ENCODE data around the gene TMEM179.
"Not testable (repeated sequence)": the region's sequence is repeated elsewhere in the genome, so short reads cannot be mapped to it uniquely, and the experiment has no call there.

Gene TMEM179

GRCh38 chr14:104586832-104587620 is 17.5 kb downstream of the TMEM179 start:
- DNase-seq (ENCODE audit: low read depth in 2 of 2) = no peak

- DNase-seq (ENCODE audit: low read depth in 2 of 2) = no peak
Observed at GRCh38 chr14:104585966-104586697, 18.4 kb downstream of the TMEM179 start.

DNA sequence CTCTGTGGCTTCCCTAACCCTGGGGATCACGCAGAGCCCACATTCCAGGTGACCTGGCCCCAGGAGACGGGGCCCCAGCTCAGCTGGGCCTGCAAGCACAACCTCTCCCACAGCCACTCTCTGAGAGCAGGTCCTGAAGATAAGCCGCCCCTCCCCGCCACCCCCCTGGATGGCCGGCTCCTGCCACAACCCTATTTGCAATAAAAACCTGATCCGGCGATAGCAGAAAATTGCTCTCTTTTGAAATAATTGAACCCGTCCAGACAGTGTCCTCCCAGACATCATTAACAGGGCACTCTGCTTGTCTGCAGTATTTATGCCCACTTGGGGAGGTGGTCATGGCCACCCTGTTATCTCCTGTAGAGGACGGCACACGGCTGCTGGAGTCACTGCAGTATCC is 20.0 kb downstream of the TMEM179 start:
- no peak for DNase-seq (ENCODE audit: low read depth in 2 of 2)

- no peak for DNase-seq (ENCODE audit: low read depth in 2 of 2)
Observed at GRCh38 chr14:104583424-104584306, 20.9 kb downstream of the TMEM179 start.

DNA sequence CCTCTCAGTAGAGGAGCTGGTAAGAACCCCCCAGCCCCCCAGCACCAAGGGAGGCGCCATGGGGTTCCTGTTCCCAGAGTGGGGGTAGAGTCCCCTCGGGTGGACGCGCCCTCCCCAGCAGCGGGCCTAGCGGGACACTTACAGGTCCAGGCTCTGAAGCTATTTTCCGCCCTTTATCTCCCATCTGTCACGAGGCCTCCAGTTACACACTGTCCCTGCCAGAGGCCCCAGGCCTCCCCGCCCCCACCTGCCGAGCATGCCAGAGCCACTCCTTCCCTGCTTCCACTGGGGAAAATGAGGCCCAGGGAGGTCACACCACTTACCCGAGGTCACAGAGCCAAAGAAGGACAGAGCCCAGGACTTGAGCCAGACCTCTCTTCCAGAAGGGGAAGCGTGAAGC is 21.9 kb downstream of the TMEM179 start:
- no peak for DNase-seq (ENCODE audit: low read depth in 2 of 2)

GRCh38 chr14:104582005-104582404 is 22.6 kb downstream of the TMEM179 start:
- DNase-seq (ENCODE audit: low read depth in 2 of 2) = no peak

- DNase-seq (ENCODE audit: low read depth in 2 of 2) = no peak
Observed at GRCh38 chr14:104581521-104581920, 23.1 kb downstream of the TMEM179 start.

GRCh38 chr14:104580961-104581360 is 23.6 kb downstream of the TMEM179 start:
- DNase-seq (ENCODE audit: low read depth in 2 of 2) = no peak

DNA sequence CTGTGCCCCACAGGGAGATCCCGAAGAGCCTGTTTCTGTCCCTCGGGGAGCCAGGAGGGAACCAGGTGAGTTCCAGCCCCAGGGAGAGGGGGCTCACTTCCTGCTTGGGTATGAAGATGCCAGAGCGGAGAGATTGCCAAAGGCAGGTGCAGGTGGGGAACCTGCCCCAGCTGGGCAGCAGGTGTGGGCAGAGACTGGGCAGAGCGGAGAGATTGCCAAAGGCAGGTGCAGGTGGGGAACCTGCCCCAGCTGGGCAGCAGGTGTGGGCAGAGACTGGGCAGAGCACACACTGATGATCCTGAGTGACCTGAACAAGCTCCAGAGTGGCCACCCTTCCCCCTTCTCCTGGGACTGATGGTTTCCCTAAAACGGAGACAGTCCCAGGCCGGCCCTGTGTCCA is 24.6 kb downstream of the TMEM179 start:
- DNase-seq (ENCODE audit: low read depth in 2 of 2) = not testable (repeated sequence)

DNA sequence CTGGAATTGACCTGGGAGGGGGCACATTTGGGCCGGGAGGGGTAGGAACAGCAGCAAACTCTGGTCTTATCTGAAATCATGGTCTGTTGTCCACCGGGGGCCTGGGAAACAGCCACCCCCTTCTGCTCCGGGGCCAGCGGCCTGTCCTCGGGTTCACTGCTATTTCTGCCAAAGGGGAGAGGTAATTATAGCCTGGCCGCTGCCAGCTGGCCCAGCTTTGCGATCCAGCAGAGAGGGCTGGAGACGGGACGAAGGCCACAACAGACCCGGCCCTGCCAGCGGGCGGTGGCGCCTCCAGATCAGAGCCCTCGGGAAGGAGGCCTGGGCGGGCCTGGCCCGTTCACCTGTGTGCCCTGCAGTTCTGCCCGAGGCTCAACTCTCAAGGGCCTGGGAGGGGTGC is 25.1 kb downstream of the TMEM179 start, which contains the start of gene C14orf180:
Gene C14orf180, plus strand, starts transcription at position 258 of the 400 bp plus-strand sequence. CDS start 6,667 bp downstream, outside the sequence.
- DNase-seq (ENCODE audit: low read depth in 2 of 2) = no peak

- DNase-seq (ENCODE audit: low read depth in 2 of 2) = no peak
Observed at GRCh38 chr14:104578321-104578720, 26.3 kb downstream of the TMEM179 start.

DNA sequence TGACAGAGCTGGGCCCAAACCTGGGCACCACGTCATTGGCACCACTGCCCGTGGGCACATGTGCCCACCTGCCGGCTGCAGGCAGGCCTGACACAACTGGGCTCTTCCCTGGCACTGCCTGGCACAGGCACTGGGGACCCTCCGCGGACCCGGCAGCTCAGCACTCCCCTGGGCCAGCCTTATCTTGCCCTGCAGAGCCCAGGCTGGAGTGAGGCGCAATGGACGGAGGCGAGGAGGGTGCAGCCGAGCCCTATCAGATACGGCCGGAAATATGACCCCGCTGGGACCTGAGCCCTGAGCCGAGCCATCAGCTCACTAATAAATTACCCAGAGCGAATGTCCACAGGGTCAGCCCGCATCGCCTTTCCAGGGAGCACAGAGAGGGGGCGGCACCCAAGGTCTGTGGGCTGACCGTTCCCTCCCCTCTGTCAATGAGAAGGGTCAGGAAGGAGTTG is 26.7 kb downstream of the TMEM179 start:
- DNase-seq (ENCODE audit: low read depth in 2 of 2) = no peak

DNA sequence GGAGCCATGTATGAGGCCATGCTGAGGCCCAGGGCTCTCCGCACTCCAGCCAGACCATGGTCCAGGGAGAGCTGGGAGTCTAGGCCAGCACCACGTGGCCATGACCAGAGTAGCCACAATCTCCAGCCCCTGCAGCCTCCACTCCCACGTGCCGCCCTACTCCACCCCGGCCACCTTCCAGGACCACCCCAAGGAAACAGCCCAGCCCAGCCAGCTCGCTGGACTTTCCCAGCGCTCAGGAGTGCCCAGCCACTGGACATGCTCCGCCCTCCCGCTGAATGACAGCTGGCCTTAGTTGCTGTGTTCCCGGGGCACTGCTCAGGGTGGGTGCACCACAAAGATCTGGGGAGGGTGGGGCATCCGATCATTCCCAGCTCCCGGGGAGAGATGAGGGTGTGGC is 27.1 kb downstream of the TMEM179 start:
- no peak for DNase-seq (ENCODE audit: low read depth in 2 of 2)

- no peak for DNase-seq (ENCODE audit: low read depth in 2 of 2)
Observed at GRCh38 chr14:104576970-104577332, 27.6 kb downstream of the TMEM179 start.

GRCh38 chr14:104576232-104576969 is 28.2 kb downstream of the TMEM179 start:
- DNase-seq (ENCODE audit: low read depth in 2 of 2) = no peak

DNA sequence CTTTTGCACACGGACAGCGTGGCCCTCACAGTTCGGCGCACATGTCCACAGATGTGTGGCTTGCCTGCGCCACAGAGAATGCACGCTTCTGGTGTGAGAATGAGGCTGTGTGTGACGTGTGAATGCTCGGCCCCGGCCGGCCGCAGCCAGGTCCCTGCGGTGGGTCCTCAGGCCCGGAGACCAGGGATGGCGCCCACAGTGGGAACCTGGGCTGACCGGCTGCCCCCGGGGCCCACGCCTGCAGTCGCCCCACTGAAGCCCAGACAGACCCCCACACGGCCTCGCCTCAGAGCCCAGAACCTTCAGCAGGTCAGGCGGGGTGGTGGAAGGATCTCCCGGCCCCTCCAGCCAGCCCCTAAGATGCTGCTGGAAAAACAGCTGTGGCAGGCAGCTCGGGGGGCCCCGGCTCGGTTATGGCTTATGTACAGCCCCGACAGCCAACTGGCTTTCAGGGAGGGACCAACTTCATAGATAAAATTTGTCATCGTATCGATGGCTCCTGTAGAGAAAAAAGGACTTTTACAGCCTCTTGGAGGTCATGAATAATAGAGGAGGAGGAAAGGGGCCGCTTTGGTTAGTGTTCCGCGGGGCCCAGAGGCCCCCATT is 29.5 kb downstream of the TMEM179 start:
- no peak for DNase-seq (ENCODE audit: low read depth in 2 of 2)

DNA sequence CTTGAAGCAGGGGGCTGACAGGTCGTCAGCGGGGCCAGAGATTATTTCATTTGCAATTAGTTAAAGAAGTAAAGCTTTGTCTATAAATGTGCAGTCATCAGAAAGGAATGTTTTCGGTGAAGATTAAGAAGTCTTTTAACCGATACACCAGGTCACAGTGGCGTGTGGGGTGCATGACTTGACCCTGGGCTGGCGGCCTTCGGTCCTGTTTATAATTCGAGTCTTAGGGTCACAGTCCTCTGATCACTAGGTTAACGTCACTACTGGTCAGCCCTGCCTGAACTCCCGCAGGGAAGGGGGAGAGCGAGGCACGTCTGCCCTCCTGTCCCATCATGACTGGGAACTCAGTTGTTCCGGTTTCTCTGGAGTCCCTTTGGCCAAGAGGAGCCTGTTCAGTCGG is 30.0 kb downstream of the TMEM179 start:
- DNase-seq (ENCODE audit: low read depth in 2 of 2) = no peak

GRCh38 chr14:104573930-104574329 is 30.6 kb downstream of the TMEM179 start:
- no peak for DNase-seq (ENCODE audit: low read depth in 2 of 2)

DNA sequence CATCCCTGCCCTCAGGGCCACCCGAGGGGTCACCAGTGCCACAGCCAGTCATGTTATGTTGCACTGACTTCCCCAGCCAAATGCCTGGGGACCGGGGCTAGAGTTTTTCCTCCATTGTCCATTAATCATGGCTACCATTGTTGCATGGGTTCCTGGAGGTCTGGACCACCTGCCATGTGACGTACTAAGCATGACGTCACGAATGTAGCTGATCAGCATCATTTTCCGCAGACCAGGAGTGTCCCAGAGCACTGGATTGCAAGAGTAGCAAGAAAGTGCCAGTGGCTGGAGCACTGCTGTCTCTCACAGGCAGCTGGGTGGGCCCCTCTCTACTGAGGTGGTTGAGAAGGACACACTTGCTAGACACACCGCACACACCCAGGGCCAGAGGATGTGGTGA is 31.9 kb downstream of the TMEM179 start:
- no peak for DNase-seq (ENCODE audit: low read depth in 2 of 2)

DNA sequence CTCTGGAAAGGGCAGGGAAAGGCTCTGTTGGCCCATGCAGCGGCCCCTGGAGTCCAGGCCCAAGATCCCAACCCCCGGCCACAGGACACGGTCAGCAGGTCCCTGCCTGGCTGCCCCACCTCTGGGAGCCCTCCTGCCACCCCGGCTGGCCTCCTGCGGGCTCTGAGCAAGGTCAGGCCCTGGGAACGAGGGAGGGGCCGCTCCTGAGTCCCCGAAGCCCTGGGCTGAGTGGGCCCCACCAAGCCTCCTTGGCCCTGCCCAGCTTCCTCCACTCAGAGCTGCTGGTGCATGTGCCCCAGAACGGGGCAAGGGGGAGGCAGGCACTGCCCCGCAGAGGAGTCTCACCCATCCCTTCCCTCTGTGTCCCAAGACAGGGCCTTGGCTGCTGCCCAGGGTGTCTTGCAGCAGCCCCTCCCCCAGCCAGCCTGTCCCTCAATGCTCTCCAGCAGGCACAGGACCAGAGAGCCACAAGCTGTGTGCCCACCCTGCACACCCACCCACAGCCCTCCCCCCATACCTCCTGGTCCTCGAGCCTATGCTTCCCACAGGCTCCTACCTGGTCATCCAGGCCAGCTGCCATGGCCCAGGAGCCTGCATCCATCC is 32.4 kb downstream of the TMEM179 start:
- DNase-seq (ENCODE audit: low read depth in 2 of 2) = no peak

DNA sequence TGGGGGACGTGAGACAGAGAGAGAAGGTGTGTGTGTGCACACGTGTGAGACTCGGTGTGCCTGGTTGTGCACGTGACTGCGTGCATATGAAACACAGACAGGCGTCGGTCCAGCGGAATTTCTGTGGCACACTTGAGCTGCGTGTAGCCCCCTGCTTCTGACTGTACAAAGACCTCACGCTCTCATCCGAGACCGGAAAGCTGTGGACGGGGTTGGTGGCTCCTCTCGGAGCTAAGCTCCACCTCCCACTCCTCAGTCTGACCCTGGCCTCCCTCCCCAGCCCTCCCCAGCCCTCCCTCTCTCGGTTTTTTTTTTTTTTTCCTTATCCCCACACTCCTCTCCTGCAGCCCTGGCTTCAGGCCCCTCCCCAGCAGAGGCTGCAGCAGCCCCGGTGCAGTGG is 33.3 kb downstream of the TMEM179 start:
- DNase-seq (ENCODE audit: low read depth in 2 of 2) = no peak
